IMR-90 (cell line): ENCODE measurements around the gene IFNK. TPM values are rescaled to one million over a fixed set of nuclear protein-coding genes. Genes with fewer than 3 reads are reported as not detected.

Experiments used
- ATAC-seq: fragments of 200-7000 bp; cut with Tn5 transposase; 2 replicates; pipeline ENCODE4 v1.9.1; 2020; ENCODE audit warnings: low read depth, mild to moderate bottlenecking, moderate library complexity
- BruUV-seq: library from RNA; stranded (reverse); fragments of 400-500 nt; replicated peaks from 2 replicates; lab custom pipeline; 2021; lab: Mats Ljungman, UMichigan
- CTCF ChIA-PET: fragments of 300-600 bp; formaldehyde crosslinking; extraction: SDS; loops from one replicate; lab custom pipeline; 2021; ENCODE audit warnings: antibody characterized with exemption; lab: Yijun Ruan, JAX
- POLR2A ChIA-PET: fragments of 300-600 bp; sonication (Branson Sonifier 250); formaldehyde crosslinking; loops from one replicate; lab custom pipeline; 2022; ENCODE audit warnings: antibody characterized with exemption; ENCODE audit not compliant: unreplicated experiment; lab: Charles Lee
- DNase-seq: peaks from one replicate; pipeline ENCODE4 v3.0.0; 2013
- H2AFZ ChIP-seq: replicated peaks from 2 replicates; pipeline ENCODE3; 2013; ENCODE audit warnings: low read length, mild to moderate bottlenecking; ENCODE audit not compliant: poor library complexity
- H2AK5ac ChIP-seq: 2 replicates; pipeline ENCODE4 v1.6.1; 2013; ENCODE audit warnings: low read depth, low read length, inconsistent platforms
- H2AK9ac ChIP-seq: replicated peaks from 2 replicates; pipeline ENCODE3; 2013; ENCODE audit warnings: mild to moderate bottlenecking, low read depth, low read length, moderate library complexity; ENCODE audit not compliant: poor library complexity
- H2BK120ac ChIP-seq: 2 replicates; pipeline ENCODE4 v1.6.1; 2013; ENCODE audit warnings: low read depth, low read length, inconsistent platforms
- H2BK15ac ChIP-seq: 3 replicates; pipeline ENCODE4 v1.6.1; 2013; ENCODE audit warnings: low read depth, low read length, inconsistent platforms
- H2BK20ac ChIP-seq: 2 replicates; pipeline ENCODE4 v1.6.1; 2013; ENCODE audit warnings: low read depth, mild to moderate bottlenecking, inconsistent platforms, low read length, moderate library complexity
- H2BK5ac ChIP-seq: 2 replicates; pipeline ENCODE4 v1.6.1; 2013; ENCODE audit warnings: mild to moderate bottlenecking, low read depth, low read length, inconsistent platforms; ENCODE audit not compliant: poor library complexity, severe bottlenecking
- H3K14ac ChIP-seq: replicated peaks from 2 replicates; pipeline ENCODE4 v1.6.1; 2013; ENCODE audit warnings: low read depth, low read length, inconsistent platforms
- H3K18ac ChIP-seq: 2 replicates; pipeline ENCODE4 v1.6.1; 2013; ENCODE audit warnings: low read depth, low read length, control low read depth
- H3K23ac ChIP-seq: 2 replicates; pipeline ENCODE4 v1.6.1; 2013; ENCODE audit warnings: low read depth, low read length, inconsistent platforms
- H3K27ac ChIP-seq: 2 replicates; pipeline ENCODE4 v1.5.1; 2013; ENCODE audit warnings: mild to moderate bottlenecking, control low read depth, low read length; ENCODE audit not compliant: insufficient read depth
- H3K27me3 ChIP-seq: 2 replicates; pipeline ENCODE4 v1.6.1; 2013; ENCODE audit warnings: low read length; ENCODE audit not compliant: control insufficient read depth, insufficient read depth
- H3K36me3 ChIP-seq: 2 replicates; pipeline ENCODE4 v1.6.1; 2013; ENCODE audit warnings: low read length, mixed read lengths; ENCODE audit not compliant: control insufficient read depth, insufficient read depth
- H3K4ac ChIP-seq: 2 replicates; pipeline ENCODE4 v1.6.1; 2013; ENCODE audit warnings: low read depth, low read length, inconsistent platforms
- H3K4me1 ChIP-seq: 2 replicates; pipeline ENCODE4 v1.6.1; 2013; ENCODE audit warnings: low read length, mixed read lengths; ENCODE audit not compliant: control insufficient read depth, insufficient read depth
- H3K4me2 ChIP-seq: 2 replicates; pipeline ENCODE4 v1.6.1; 2013; ENCODE audit warnings: low read depth, mild to moderate bottlenecking, control low read depth, low read length, moderate library complexity
- H3K4me3 ChIP-seq: 2 replicates; pipeline ENCODE4 v1.5.1; 2013; ENCODE audit warnings: low read depth, mild to moderate bottlenecking, control low read depth, low read length, moderate library complexity; ENCODE audit not compliant: insufficient read depth
- H3K56ac ChIP-seq: 2 replicates; pipeline ENCODE4 v1.6.1; 2013; ENCODE audit warnings: low read length, inconsistent platforms; ENCODE audit not compliant: insufficient read depth; ENCODE audit errors: extremely low read depth
- H3K79me1 ChIP-seq, 2 experiments: 2 replicates each; pipeline ENCODE4 v1.6.1; 2013; ENCODE audit warnings: low read length in 2 of 2, inconsistent platforms in 1 of 2, low read depth in 1 of 2
- H3K9ac ChIP-seq: 2 replicates; pipeline ENCODE4 v1.6.1; 2013; ENCODE audit warnings: low read depth, low read length, control low read depth
- H3K9me1 ChIP-seq: 2 replicates; pipeline ENCODE4 v1.6.1; 2013; ENCODE audit warnings: low read length, inconsistent platforms; ENCODE audit not compliant: insufficient read depth
- H3K9me3 ChIP-seq: 2 replicates; pipeline ENCODE4 v1.6.1; 2013; ENCODE audit warnings: low read length; ENCODE audit not compliant: control insufficient read depth, insufficient read depth
- H4K20me1 ChIP-seq: 2 replicates; pipeline ENCODE4 v1.6.1; 2013; ENCODE audit warnings: low read length, inconsistent platforms; ENCODE audit not compliant: insufficient read depth
- H4K5ac ChIP-seq: 2 replicates; pipeline ENCODE4 v1.6.1; 2013; ENCODE audit warnings: mild to moderate bottlenecking, low read depth, low read length, control low read depth
- H4K8ac ChIP-seq, 2 experiments: 2 replicates each; pipeline ENCODE4 v1.6.1; 2013; ENCODE audit warnings: low read depth in 2 of 2, low read length in 2 of 2, control low read depth in 1 of 2, inconsistent platforms in 1 of 2
- H4K91ac ChIP-seq: 2 replicates; pipeline ENCODE4 v1.6.1; 2013; ENCODE audit warnings: low read depth, low read length, inconsistent platforms; ENCODE audit not compliant: insufficient read depth
- BHLHE40 ChIP-seq: fragments of 150-350 bp; IDR thresholded peaks from 2 replicates; pipeline ENCODE4 v1.6.1; 2016; ENCODE audit warnings: mild to moderate bottlenecking, low read depth, low read length
- CEBPB ChIP-seq: IDR thresholded peaks from 2 replicates; pipeline ENCODE4 v1.6.1; 2012; ENCODE audit warnings: low read depth, low read length, improper control_type of control experiment
- CHD1 ChIP-seq: IDR thresholded peaks from 2 replicates; pipeline ENCODE4 v1.6.1; 2012; ENCODE audit warnings: low read depth, low read length, improper control_type of control experiment
- FOS ChIP-seq: fragments of 150-350 bp; IDR thresholded peaks from 2 replicates; pipeline ENCODE4 v1.6.1; 2016; ENCODE audit warnings: low read depth, low read length
- MAFK ChIP-seq: IDR thresholded peaks from 2 replicates; pipeline ENCODE4 v1.6.1; 2012; ENCODE audit warnings: low read depth, low read length, improper control_type of control experiment
- MAZ ChIP-seq: IDR thresholded peaks from 2 replicates; pipeline ENCODE4 v1.6.1; 2012; ENCODE audit warnings: low read depth, mild to moderate bottlenecking, low read length, improper control_type of control experiment, moderate library complexity, borderline replicate concordance
- MXI1 ChIP-seq: IDR thresholded peaks from 2 replicates; pipeline ENCODE4 v1.6.1; 2012; ENCODE audit warnings: low read depth, mild to moderate bottlenecking, low read length, moderate library complexity, borderline replicate concordance
- NFE2L2 ChIP-seq: fragments of 150-350 bp; IDR thresholded peaks from 2 replicates; pipeline ENCODE4 v1.6.1; 2016; ENCODE audit warnings: low read depth, mild to moderate bottlenecking, low read length
- POLR2A ChIP-seq: IDR thresholded peaks from 2 replicates; pipeline ENCODE4 v1.6.1; 2012; ENCODE audit warnings: mild to moderate bottlenecking, low read depth, low read length
- RAD21 ChIP-seq: IDR thresholded peaks from 2 replicates; pipeline ENCODE4 v1.6.1; 2012; ENCODE audit warnings: low read length, improper control_type of control experiment
- RCOR1 ChIP-seq: IDR thresholded peaks from 2 replicates; pipeline ENCODE4 v1.6.1; 2012; ENCODE audit warnings: mild to moderate bottlenecking, low read length, improper control_type of control experiment; ENCODE audit not compliant: insufficient replicate concordance
- RFX5 ChIP-seq: IDR thresholded peaks from 2 replicates; pipeline ENCODE4 v1.8.0; 2012; ENCODE audit warnings: low read depth, mild to moderate bottlenecking, low read length, moderate library complexity
- SMC3 ChIP-seq: fragments of 150-350 bp; IDR thresholded peaks from 2 replicates; pipeline ENCODE4 v1.6.1; 2016; ENCODE audit warnings: low read depth, mild to moderate bottlenecking, antibody characterized with exemption, low read length, moderate library complexity
- WGBS, 2 experiments: methylation state at CpG; one replicate each; pipeline versions ENCODE4 v1.1.5 to v1.1.7; 2013; ENCODE audit warnings: missing lambda C conversion rate in 2 of 2; ENCODE audit not compliant: insufficient read length in 1 of 2; ENCODE audit errors: extremely low coverage in 2 of 2; 5-methylcytosine and 5-hydroxymethylcytosine counted together
- dilution Hi-C: fragments of 300-500 bp; cut with HindIII; formaldehyde crosslinking; loops from one replicate; pipeline ENCODE4 v1.14.3; 2018; ENCODE audit warnings: low sequenced_read_pairs; ENCODE audit not compliant: unreplicated experiment
- in situ Hi-C: fragments of 300-500 bp; cut with MboI; formaldehyde crosslinking; loops from 3 replicates; pipeline ENCODE4 v1.14.3; 2019; ENCODE audit warnings: low sequenced_read_pairs, inconsistent platforms, mixed read lengths
- intact Hi-C: fragments of 100-400 bp; cut with micrococcal nuclease; formaldehyde crosslinking; loops from 2 replicates; pipeline ENCODE4 v1.10.0; 2022
- polyA plus RNA-seq, 3 experiments: library from polyadenylated mRNA; depleted of rRNA; stranded (reverse); fragments of >200 nt; gene quantifications; 2 replicates each; pipeline ENCODE4 v1.2.3, GENCODE V29; 2012; ENCODE audit warnings: low replicate concordance in 1 of 3
- total RNA-seq: library from RNA; depleted of rRNA; stranded (reverse); fragments of >200 nt; gene quantifications from 2 replicates; pipeline ENCODE4 v1.2.3, GENCODE V29; 2012
- TF ChIP-seq, protein P1 (sequence below): fragments of 150-350 bp; IDR thresholded peaks from 2 replicates; pipeline ENCODE4 v1.6.1; 2017; ENCODE audit warnings: mild to moderate bottlenecking, antibody characterized with exemption, low read length, low read depth
- TF ChIP-seq, protein P2 (sequence below): fragments of 150-350 bp; IDR thresholded peaks from 2 replicates; pipeline ENCODE4 v1.6.1; 2016; ENCODE audit warnings: low read depth, mild to moderate bottlenecking, low read length, moderate library complexity, borderline replicate concordance
- TF ChIP-seq, protein P3 (sequence below): conservative IDR thresholded peaks from 2 replicates; pipeline ENCODE4 v1.5.1; 2012; ENCODE audit warnings: mild to moderate bottlenecking, low read depth, low read length, improper control_type of control experiment

The IFNK gene
- total and polyA plus RNA-seq, 2 of the 4 experiments (the other 2 are of a cell fraction) = not detected

DNA sequence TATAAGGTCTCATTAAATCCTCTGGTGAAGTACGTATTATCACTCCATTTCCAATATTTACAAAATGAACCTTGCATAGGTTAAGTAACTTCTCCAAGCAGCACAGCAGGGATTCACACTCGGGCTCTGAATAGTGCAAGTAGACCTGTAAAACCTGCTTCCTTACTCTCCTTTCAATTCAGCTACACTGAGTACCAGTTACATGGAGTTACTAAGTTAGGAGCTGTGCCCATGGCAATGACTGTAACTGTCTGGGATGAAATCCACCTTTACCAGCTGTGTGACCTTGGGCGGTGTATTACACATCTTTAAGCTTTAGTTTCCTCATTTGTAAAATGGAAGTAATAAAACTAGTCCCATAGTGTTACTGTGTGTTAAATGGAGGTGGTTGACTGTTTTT lies 21.4 kb downstream of the IFNK start:
- Histone ChIP-seq H3K18ac (no peak overlapping the region), H3K27ac (no peak overlapping the region), H2BK5ac (no peak overlapping the region), H2BK15ac (no peak overlapping the region), H4K5ac (no peak overlapping the region), H4K91ac (no peak overlapping the region), H2BK20ac (no peak overlapping the region), H4K20me1 (no peaks in the 10 kb centered on the region), H3K56ac (no peak overlapping the region), H2AK9ac (no peak overlapping the region), H2AK5ac (no peak overlapping the region), H3K4me3 (no peak overlapping the region), H2AFZ (no peak overlapping the region), H3K9me1 (0 out of 2 replicates have a peak, but pooled peaks cover 3% of the 10 kb centered on the region), H3K9me3 (no peaks in the 10 kb centered on the region), H3K4me2 (no peak overlapping the region), H3K36me3 (no peaks in the 10 kb centered on the region; the same call in 1 of the 2 replicates), H2BK120ac (no peak overlapping the region; the same call in 1 of the 2 replicates), H3K23ac (no peak overlapping the region), H3K9ac (no peak overlapping the region), H3K4me1 (peaks cover 7% of the 10 kb centered on the region), H3K79me1 (no peaks in the 10 kb centered on the region), H4K8ac (no peak overlapping the region), H3K4ac (no peak overlapping the region), H3K14ac (no peak overlapping the region), H3K27me3 (no peaks in the 10 kb centered on the region)
- no peak for ATAC-seq
- TF ChIP-seq MAZ (no peak), RAD21 (no peak), BHLHE40 (no peak), MXI1 (no peak), FOS (no peak), CHD1 (no peak), MAFK (no peak), RFX5 (no peak), NFE2L2 (no peak), POLR2A (no peak), SMC3 (no peak), CEBPB (no peak), RCOR1 (no peak)
- TF ChIP-seq, protein P1, sequence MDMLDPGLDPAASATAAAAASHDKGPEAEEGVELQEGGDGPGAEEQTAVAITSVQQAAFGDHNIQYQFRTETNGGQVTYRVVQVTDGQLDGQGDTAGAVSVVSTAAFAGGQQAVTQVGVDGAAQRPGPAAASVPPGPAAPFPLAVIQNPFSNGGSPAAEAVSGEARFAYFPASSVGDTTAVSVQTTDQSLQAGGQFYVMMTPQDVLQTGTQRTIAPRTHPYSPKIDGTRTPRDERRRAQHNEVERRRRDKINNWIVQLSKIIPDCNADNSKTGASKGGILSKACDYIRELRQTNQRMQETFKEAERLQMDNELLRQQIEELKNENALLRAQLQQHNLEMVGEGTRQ = no peak
- TF ChIP-seq, protein P2, sequence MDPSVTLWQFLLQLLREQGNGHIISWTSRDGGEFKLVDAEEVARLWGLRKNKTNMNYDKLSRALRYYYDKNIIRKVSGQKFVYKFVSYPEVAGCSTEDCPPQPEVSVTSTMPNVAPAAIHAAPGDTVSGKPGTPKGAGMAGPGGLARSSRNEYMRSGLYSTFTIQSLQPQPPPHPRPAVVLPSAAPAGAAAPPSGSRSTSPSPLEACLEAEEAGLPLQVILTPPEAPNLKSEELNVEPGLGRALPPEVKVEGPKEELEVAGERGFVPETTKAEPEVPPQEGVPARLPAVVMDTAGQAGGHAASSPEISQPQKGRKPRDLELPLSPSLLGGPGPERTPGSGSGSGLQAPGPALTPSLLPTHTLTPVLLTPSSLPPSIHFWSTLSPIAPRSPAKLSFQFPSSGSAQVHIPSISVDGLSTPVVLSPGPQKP = no peak
- TF ChIP-seq, protein P3, sequence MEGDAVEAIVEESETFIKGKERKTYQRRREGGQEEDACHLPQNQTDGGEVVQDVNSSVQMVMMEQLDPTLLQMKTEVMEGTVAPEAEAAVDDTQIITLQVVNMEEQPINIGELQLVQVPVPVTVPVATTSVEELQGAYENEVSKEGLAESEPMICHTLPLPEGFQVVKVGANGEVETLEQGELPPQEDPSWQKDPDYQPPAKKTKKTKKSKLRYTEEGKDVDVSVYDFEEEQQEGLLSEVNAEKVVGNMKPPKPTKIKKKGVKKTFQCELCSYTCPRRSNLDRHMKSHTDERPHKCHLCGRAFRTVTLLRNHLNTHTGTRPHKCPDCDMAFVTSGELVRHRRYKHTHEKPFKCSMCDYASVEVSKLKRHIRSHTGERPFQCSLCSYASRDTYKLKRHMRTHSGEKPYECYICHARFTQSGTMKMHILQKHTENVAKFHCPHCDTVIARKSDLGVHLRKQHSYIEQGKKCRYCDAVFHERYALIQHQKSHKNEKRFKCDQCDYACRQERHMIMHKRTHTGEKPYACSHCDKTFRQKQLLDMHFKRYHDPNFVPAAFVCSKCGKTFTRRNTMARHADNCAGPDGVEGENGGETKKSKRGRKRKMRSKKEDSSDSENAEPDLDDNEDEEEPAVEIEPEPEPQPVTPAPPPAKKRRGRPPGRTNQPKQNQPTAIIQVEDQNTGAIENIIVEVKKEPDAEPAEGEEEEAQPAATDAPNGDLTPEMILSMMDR = no peak
- BruUV-seq = no TSS peak
- POLR2A ChIA-PET = no interaction called here
- in situ Hi-C loops = no loop called here
- no peak for DNase-seq
- dilution Hi-C loops = no loop called here
- no CpG with 5 or more reads among the region's 3 CpGs for WGBS, 2 experiments
- intact Hi-C loops = loop anchor here (5.0 to 10.0 kb wide), 3 partner anchors 511 to 798 kb away; no protein-coding TSS in a partner anchor
- CTCF ChIA-PET = interaction anchor here (2.3 to 3.0 kb wide), 2 partner anchors 16 to 212 kb away, joined by 11 to 13 read pairs; partner anchors contain the start of gene MOB3B
